A172 (cell line): ENCODE measurements around the gene SLC18A3. TPM values are rescaled to one million over a fixed set of nuclear protein-coding genes. Genes with fewer than 3 reads are reported as not detected.
A peak's percentile ranks its signal among the peaks of the same experiment; 100 is the strongest.

Experiments used
- DNase-seq: peaks from one replicate; pipeline ENCODE4 v3.0.0-alpha.2; 2015; ENCODE audit warnings: low spot score
- total RNA-seq: library from RNA; depleted of rRNA; stranded (reverse); fragments of >200 nt; shearing (Covaris generic); gene quantifications from 2 replicates; pipeline ENCODE4 v1.2.3, GENCODE V29; 2014

The SLC18A3 gene
- total RNA-seq, 1 experiment from 2014 or later = not detected

- DNase-seq = no peak
These were observed 13.7 kb upstream of the SLC18A3 start for GRCh38 chr10:49596493-49596809.

GRCh38 chr10:49596836-49597235 lies 13.3 kb upstream of the SLC18A3 start:
- no peak for DNase-seq

DNA sequence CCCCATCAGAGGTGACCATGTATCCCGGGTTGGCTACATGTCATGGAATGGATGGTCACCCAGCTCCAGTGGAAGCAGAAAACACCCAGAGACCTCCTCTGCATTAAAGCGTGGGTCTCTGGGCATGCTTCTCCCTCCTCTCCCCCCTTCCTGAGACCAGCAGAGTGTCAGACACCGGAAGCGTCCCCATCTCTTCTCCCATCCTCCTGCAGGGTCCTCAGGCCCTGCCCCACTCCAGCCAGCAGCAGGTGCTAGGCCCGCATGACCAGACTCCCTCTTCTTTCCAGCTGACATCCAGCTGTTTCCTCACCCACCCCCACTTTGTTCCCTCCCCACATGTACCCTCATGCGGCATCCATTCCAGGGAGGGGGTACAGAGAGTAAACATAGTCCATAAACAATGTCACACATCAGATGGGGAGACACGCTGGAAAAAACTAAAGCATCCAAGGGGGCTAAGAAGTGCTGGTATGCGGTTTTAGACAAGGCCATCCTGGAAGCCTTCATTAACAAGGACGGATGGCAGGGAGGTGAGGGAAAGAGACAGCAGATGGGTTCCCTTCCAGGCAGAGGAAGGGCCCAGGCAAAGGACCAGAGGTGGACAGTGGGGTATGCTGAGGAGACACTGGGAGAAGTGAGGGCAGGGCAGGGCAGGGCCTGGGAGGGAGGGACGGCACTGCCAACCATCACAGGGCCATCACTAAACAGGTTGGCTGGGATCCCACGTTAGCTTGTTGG lies 12.5 kb upstream of the SLC18A3 start:
- DNase-seq = no peak

DNA sequence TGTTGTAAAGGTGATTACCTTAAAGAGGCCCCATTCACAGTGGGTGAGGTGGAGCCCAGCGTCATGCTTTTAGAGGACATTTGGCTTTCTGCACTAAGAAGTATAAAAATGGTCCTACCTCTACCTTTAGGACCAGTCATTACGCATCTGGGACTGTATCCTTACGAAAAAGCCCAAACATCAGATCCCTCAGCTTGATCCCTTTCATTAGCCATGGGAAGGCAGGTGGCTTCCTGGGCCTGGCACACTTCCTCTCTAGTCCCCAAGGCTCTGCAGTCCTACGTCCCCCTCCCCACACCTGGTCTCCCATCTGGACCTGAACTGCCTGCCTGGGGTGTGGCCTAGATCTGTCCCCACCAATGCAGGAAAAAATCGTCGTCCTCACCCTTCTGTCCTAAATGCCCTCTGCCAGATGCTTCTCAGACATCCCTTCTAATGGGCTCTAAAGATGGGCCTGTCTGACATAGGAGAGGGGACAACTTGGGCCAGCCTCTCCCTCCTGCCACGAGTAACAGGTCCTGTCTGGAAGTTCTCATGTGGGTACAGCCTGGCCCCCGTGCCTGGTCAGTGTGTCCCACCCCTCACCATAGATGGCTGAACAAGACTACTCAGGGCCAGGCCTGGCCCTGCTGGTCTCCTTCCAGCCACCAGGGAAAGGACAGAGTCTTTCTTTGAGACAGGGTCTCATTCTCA lies 11.8 kb upstream of the SLC18A3 start:
- no peak for DNase-seq

GRCh38 chr10:49598986-49599385 lies 11.1 kb upstream of the SLC18A3 start:
- DNase-seq = peak; percentile 52

DNA sequence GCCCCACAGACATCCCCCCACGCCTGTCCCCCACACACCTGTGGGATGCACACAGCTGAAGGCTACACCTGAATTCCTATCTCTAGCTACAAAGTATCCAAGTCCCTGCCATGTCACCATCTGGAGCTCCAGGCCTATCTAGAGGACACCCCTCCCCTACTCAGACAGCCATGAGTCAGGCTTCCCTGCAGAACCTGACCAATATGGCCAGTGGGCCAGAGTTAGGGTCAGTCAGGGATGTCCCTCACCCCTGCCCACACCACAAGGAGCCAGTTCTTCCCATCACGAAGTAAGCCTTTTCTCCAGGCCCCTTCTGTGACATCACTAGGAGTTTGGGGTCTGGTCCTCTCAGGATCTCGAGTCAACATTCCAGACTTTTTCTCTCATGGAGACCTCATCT lies 10.6 kb upstream of the SLC18A3 start:
- DNase-seq = no peak

DNA sequence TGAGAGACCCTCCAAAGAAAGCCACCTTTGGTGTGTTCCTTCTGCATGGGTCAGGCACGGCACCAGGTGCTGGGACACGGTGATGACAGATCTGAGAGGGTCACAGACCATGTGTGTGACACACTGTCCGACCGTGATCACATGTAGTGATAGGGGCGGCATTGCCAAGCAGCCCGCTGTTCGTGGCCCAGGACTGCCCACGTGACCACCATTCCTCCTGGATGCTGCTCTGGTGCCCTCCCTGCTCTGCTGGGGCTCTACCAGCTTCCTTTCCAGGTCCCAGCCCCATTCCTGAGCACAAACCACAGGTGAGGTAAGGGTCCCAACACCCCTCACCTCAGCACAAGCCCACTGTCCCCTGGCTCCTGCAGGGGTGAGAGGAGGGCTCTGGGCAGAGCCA lies 10.1 kb upstream of the SLC18A3 start:
- DNase-seq = no peak

DNA sequence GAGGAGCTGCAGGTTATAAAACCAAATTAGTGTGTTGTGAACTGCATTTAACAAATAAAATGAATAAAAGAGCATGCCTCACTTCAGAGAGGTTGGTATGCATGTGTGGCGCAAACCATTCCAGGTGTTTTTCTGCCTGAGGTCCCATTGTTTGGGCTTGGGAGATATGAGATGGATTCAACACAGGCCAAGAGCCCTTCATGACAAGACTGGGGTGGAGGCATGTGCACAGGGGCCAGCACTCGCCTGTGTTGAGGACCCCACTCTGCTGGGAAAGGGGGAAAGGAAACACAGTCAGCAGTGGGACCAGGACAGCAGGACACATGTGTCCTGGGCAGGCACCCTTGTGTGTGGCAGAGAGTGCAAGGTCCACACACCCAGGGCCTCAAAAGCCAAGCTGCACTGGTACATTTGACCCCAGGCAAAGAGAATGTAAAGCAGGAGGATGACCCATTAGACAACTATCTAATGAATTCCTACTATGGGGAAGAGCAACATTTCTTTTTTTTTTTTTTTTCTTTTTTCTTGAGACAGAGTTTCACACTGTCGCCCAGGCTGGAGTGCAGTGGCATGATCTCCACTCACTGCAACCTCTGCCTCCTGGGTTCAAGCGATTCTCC lies 9.2 kb upstream of the SLC18A3 start:
- DNase-seq = no peak

GRCh38 chr10:49601857-49602256 lies 8.3 kb upstream of the SLC18A3 start:
- DNase-seq = peak; percentile 48

- no peak for DNase-seq
These were observed 7.6 kb upstream of the SLC18A3 start for GRCh38 chr10:49602380-49603023.

DNA sequence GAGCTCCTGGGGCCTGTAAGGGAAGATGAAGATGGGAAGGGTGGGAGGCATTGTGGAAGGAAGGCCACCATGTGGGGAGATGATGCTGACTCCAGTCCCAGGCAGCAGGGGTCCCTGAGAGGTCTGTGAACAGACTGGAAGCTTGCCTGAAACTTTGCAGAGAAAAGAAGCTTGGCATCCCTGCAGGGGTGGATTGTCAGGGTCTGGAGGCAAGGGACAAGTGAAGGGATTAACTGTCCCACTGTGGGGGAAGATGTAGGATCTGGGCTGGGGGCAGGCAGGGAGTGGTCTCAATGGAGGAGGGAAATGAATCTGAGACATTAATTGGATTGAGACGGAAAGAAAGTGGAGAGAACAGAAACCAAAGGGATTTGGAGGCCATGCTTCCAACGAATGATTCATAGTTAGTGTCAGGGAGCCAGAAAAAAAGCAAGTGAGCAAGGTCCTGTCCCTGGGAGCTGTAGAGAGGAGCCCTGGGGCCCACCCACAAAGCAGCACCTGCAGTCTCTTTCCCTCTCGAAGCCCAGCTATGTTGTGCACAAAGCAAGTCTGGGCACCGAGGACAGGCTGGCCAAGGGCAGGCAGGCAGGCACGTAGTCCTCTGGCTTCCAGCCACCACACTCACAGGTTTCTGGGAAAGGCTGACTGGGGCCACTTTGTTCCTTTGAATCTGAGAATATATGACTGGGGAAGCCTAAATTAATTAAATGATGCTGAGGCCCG lies 4.7 kb upstream of the SLC18A3 start:
- DNase-seq = no peak

DNA sequence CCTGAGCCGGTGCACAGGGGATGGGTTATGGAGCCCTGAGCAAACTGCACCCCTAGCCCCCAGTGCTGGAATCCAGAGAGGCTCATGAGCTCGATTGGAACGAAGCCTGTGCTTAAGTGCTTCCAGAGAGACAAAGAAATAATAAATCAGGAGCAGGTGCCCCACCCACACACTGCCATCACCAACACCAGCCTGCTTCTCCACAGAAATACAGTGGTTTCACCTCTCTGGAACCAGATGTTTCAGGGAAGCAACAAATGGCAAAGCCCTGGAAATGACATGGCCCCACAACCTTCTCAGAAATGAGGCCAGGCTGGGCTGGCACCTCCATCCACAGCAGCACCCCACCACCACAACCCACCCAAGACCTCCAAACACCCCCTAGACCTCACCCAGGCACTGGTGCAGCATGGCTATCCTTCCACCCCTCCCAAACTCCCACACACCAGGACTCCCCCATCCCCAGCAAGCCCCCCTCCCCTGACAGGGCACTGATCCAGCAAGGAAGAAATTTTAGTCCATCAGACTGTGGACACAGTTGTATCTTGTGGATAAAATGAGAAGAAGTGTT lies 4.1 kb upstream of the SLC18A3 start:
- no peak for DNase-seq

DNA sequence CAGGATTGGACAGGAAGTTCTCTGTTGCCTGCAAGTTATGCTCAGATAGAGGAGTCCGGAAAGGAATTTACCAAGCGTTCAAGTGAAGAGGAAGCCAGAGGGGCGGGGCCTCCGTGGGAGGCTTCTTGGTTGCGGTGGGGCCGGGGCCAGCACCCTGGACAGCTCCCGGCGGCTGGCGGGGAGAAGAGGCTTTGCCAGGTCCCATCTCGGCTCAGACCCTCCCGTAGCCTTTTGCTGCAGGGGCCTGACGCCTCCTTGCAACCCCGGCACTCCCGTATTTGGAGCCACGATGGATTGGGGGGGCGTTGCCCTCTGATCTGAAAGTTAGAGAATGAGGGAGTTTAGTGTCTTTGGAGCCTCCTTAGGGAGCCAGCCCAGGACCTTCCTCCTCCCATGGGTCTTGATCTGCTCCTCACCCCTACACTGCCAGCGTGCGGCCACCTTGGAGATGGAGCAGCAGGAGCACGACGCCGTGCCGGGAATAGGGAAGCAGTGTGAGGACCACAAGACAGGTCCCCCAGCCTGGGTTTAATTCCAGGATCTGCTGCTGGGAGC lies 3.1 kb upstream of the SLC18A3 start:
- peak; percentile 73 for DNase-seq

DNA sequence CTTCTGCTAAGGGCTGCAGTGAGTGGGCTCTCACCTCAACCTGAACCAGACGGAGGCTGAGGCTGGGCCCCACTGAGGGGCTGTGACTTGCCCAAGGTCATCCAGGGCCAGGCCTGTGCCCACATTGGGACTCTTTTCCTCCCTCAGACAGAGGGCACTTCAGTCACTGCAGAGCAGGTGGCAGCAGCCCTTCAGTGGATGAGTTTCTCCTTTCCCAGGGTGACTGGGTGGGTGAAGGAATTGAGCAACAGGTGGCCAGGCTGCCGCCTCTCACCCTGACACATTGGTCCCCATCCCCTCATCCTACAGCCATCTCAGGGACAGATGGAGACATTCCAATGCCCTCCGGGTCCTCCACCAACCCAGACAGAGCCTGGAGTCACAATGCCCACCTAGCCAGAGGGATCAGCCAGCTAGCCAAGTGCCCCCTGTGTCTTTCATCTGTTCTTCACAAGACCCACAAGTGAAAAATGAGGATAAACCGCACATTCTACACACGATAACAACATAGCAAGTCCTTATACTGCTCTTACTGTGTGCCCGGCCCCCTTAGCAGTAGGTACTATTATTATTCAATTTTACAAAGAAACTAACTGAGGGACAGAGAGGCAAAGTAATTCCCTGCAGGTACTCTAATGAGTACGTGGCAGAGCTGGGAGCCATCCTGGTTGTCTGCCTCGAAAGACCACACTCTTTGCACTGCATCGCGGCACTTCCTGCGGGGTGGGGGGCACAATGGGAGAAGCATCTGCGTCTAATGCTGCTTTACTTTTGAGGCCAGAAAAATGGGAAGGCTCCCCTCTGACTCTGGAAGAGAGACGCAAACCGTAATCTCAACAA lies 1.7 kb upstream of the SLC18A3 start:
- DNase-seq = no peak

DNA sequence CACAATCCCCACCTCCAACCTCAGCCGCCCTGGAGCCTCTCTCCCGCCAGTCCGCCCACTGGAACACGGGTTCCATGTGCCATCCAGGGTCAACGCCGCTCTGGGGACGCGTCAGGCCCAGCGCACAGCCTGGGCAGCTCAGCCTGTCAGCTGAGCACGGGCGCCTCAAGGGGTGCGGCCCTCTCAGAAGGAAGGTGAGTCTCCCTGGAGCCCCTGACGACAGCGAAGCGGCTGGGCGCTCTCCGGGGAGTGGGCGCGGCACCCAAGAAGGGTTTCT lies 1.2 kb upstream of the SLC18A3 start:
- DNase-seq = no peak

DNA sequence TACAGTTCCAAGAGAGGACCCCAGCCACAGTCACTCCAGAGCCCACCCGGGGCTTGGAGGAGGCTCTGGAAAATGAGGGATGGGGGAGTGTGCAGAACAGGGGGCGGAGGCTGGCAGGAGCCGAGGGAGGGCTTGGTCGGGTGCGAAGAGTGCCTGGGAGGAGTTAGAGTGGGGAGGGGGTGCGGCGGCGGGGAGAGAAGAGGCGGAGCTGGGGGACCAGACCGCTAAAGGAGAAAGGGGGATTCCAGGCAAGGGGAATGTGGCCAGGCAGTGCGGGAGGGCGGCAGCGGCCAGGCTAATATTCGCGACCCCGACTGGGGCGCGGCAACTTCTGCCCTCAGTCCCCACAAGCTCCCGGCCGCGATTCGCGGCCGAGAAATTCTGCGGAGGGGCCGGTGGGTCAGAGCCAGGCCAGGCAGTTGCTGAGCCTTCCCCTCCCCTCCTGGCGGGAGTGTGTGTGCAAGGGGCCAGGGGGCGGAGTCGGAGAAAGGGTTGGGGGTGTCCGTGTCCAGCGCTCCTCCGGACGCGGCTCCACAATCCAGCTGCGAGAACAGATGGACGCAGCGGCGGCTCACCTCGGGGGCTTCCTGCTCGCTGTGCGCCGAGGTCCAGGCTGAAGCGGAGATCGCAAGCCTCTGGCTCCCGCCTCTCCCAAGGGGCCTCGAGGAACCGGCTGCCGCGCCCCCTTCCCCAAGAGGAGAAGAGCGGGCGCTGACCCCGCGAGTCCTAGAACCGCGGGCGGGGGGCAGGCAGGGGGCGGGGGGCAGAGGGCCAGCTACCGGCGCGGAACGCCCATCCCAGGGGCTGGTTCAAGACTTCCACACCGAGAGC lies 612 bp upstream of the SLC18A3 start:
- DNase-seq = no peak

- DNase-seq = no peak
These were observed 502 bp downstream of the SLC18A3 start for GRCh38 chr10:49610458-49611165.

- no peak for DNase-seq
These were observed 1.2 kb downstream of the SLC18A3 start for GRCh38 chr10:49611166-49611815.
